Caco-2 (cell line): ENCODE measurements around the gene MYBPHL. TPM values are rescaled to one million over a fixed set of nuclear protein-coding genes. Genes with fewer than 3 reads are reported as not detected.

Experiments used
- BruUV-seq: library from RNA; stranded (reverse); fragments of 400-500 nt; replicated peaks from 2 replicates; lab custom pipeline; 2021; lab: Mats Ljungman, UMichigan
- CTCF ChIA-PET: fragments of 300-600 bp; sonication (Branson Sonifier 250); formaldehyde crosslinking; loops from one replicate; lab custom pipeline; 2022; ENCODE audit warnings: antibody characterized with exemption; lab: Charles Lee
- POLR2A ChIA-PET: fragments of 300-600 bp; sonication (Branson Sonifier 250); formaldehyde crosslinking; loops from one replicate; lab custom pipeline; 2022; ENCODE audit warnings: antibody characterized with exemption; lab: Charles Lee
- DNase-seq, 2 experiments: peaks; one replicate each; pipeline versions ENCODE4 v3.0.0 to v3.0.0-alpha.2; 2020 to 2022
- H3K27me3 ChIP-seq: replicated peaks from 2 replicates; pipeline ENCODE4 v1.6.0; 2011; ENCODE audit warnings: low read length; ENCODE audit not compliant: control insufficient read depth, insufficient read depth
- H3K36me3 ChIP-seq: 2 replicates; pipeline ENCODE4 v1.5.1; 2011; ENCODE audit warnings: low read length; ENCODE audit not compliant: control insufficient read depth, insufficient read depth
- H3K4me1 ChIP-seq: fragments of 250-450 bp; sonication (Bioruptor Pico); 2 replicates; pipeline ENCODE4 v1.5.1; 2020; ENCODE audit warnings: mild to moderate bottlenecking
- H3K4me3 ChIP-seq: 2 replicates; pipeline ENCODE4 v1.5.1; 2011; ENCODE audit warnings: low read depth, mild to moderate bottlenecking, control low read depth, low read length
- H3K9me3 ChIP-seq: fragments of 250-450 bp; sonication (Bioruptor Pico); 2 replicates; pipeline ENCODE4 v1.5.1; 2020; ENCODE audit warnings: mild to moderate bottlenecking, moderate library complexity
- H3K27ac Mint-ChIP-seq: one replicate; pipeline ENCODE4 v1.8.0; 2022; ENCODE audit warnings: mixed read lengths; ENCODE audit not compliant: unreplicated experiment
- H3K27me3 Mint-ChIP-seq: one replicate; pipeline ENCODE4 v1.8.0; 2022; ENCODE audit warnings: mixed read lengths; ENCODE audit not compliant: insufficient read depth, unreplicated experiment
- H3K36me3 Mint-ChIP-seq: one replicate; pipeline ENCODE4 v1.8.0; 2022; ENCODE audit warnings: mild to moderate bottlenecking, mixed read lengths; ENCODE audit not compliant: insufficient read depth, unreplicated experiment
- H3K4me1 Mint-ChIP-seq: one replicate; pipeline ENCODE4 v1.8.0; 2022; ENCODE audit warnings: low read depth, mixed read lengths; ENCODE audit not compliant: unreplicated experiment
- H3K4me3 Mint-ChIP-seq: one replicate; pipeline ENCODE4 v1.8.0; 2022; ENCODE audit warnings: mild to moderate bottlenecking, moderate library complexity, mixed read lengths; ENCODE audit not compliant: unreplicated experiment
- H3K9me3 Mint-ChIP-seq: one replicate; pipeline ENCODE4 v1.8.0; 2022; ENCODE audit warnings: mixed read lengths; ENCODE audit not compliant: unreplicated experiment
- CTCF ChIP-seq, 2 experiments: fragments of 200-600 bp in 1 of 2; IDR thresholded peaks; 1 replicate in 1 of 2; 2 replicates in 1 of 2; pipeline versions ENCODE4 v1.5.1 to v1.8.0; 2011 to 2022; ENCODE audit warnings: antibody characterized with exemption in 1 of 2, control low read depth in 1 of 2, inconsistent platforms in 1 of 2, low read depth in 1 of 2, low read length in 1 of 2, mild to moderate bottlenecking in 1 of 2, moderate library complexity in 1 of 2; ENCODE audit not compliant: insufficient read depth in 1 of 2, severe bottlenecking in 1 of 2, unreplicated experiment in 1 of 2
- intact Hi-C: fragments of 100-400 bp; cut with micrococcal nuclease; formaldehyde crosslinking; loops from one replicate; pipeline ENCODE4 v1.10.0; 2022; ENCODE audit not compliant: unreplicated experiment
- total RNA-seq: library from RNA; stranded (reverse); gene quantifications from 2 replicates; pipeline ENCODE4 v1.2.3, GENCODE V29; 2022

Gene MYBPHL
- total RNA-seq, 1 experiment from 2014 or later, result not detected

- Mint-ChIP-seq H3K27me3 (no peaks in the 10 kb centered on the region), H3K9me3 (no peaks in the 10 kb centered on the region), H3K4me1 (peaks cover 9% of the 10 kb centered on the region), H3K27ac (no peak overlapping the region), H3K4me3 (no peak overlapping the region), H3K36me3 (peaks cover 29% of the 10 kb centered on the region)
- Histone ChIP-seq H3K9me3 (no peaks in the 10 kb centered on the region), H3K27me3 (no peaks in the 10 kb centered on the region), H3K4me1 (peaks cover 4% of the 10 kb centered on the region; the same call in 1 of the 2 replicates), H3K36me3 (no peaks in the 10 kb centered on the region), H3K4me3 (no peak overlapping the region)
- TF ChIP-seq CTCF (IDR thresholded peaks at IDR 0.05; ENCODE audit: insufficient read depth in 1 of 2, low read depth in 1 of 2, low read length in 1 of 2, severe bottlenecking in 1 of 2, unreplicated experiment in 1 of 2), result no peak
- intact Hi-C loops, result no loop called here
- no TSS peak for BruUV-seq
- CTCF ChIA-PET, result no interaction called here
- DNase-seq, result no peak
- POLR2A ChIA-PET, result interaction anchor here (0.6 kb wide), 1 partner anchor 14 kb away, joined by 5 read pairs; no protein-coding TSS in a partner anchor
Observed at GRCh38 chr1:109246141-109246551, 60.7 kb downstream of the MYBPHL start.

GRCh38 chr1:109243860-109244552 lies 62.8 kb downstream of the MYBPHL start:
- no peak for TF ChIP-seq CTCF (IDR thresholded peaks at IDR 0.05; ENCODE audit: insufficient read depth in 1 of 2, low read depth in 1 of 2, low read length in 1 of 2, severe bottlenecking in 1 of 2, unreplicated experiment in 1 of 2)
- no peak overlapping the region for H3K4me3 ChIP-seq
- peaks cover 2% of the 10 kb centered on the region; the same call in 1 of the 2 replicates for H3K4me1 ChIP-seq
- H3K9me3 ChIP-seq, result no peaks in the 10 kb centered on the region
- Mint-ChIP-seq H3K36me3 (peaks cover 38% of the 10 kb centered on the region), H3K9me3 (no peaks in the 10 kb centered on the region), H3K27me3 (no peaks in the 10 kb centered on the region), H3K27ac (no peak overlapping the region), H3K4me3 (no peak overlapping the region), H3K4me1 (peaks cover 9% of the 10 kb centered on the region)
- BruUV-seq, result no TSS peak
- intact Hi-C loops, result no loop called here
- CTCF ChIA-PET, result no interaction called here
- H3K27me3 ChIP-seq, result no peaks in the 10 kb centered on the region
- DNase-seq, result no peak
- POLR2A ChIA-PET, result no interaction called here
- no peaks in the 10 kb centered on the region; the same call in 1 of the 2 replicates for H3K36me3 ChIP-seq

GRCh38 chr1:109243221-109243620 lies 63.6 kb downstream of the MYBPHL start:
- no peaks in the 10 kb centered on the region for H3K4me1 ChIP-seq
- TF ChIP-seq CTCF (IDR thresholded peaks at IDR 0.05; ENCODE audit: insufficient read depth in 1 of 2, low read depth in 1 of 2, low read length in 1 of 2, severe bottlenecking in 1 of 2, unreplicated experiment in 1 of 2), result no peak
- no peak overlapping the region for H3K4me3 ChIP-seq
- Mint-ChIP-seq H3K36me3 (peaks cover 40% of the 10 kb centered on the region), H3K27me3 (no peaks in the 10 kb centered on the region), H3K27ac (no peak overlapping the region), H3K9me3 (no peaks in the 10 kb centered on the region), H3K4me1 (peaks cover 9% of the 10 kb centered on the region), H3K4me3 (no peak overlapping the region)
- intact Hi-C loops, result no loop called here
- H3K9me3 ChIP-seq, result no peaks in the 10 kb centered on the region
- ChIA-PET POLR2A (no interaction called here), CTCF (no interaction called here)
- DNase-seq, result no peak
- H3K36me3 ChIP-seq, result no peaks in the 10 kb centered on the region; the same call in 1 of the 2 replicates
- H3K27me3 ChIP-seq, result no peaks in the 10 kb centered on the region
- BruUV-seq, result no TSS peak
